Measurements from ENCODE around the gene SNAPC3. TPM values are rescaled to one million over a fixed set of nuclear protein-coding genes. Genes with fewer than 3 reads are reported as not detected.
"Not testable (repeated sequence)": the region's sequence is repeated elsewhere in the genome, so short reads cannot be mapped to it uniquely, and the experiment has no call there.

The SNAPC3 gene
- total RNA-seq, 2 donors from 2014 or later, result 22.6 to 23.6 TPM

DNA sequence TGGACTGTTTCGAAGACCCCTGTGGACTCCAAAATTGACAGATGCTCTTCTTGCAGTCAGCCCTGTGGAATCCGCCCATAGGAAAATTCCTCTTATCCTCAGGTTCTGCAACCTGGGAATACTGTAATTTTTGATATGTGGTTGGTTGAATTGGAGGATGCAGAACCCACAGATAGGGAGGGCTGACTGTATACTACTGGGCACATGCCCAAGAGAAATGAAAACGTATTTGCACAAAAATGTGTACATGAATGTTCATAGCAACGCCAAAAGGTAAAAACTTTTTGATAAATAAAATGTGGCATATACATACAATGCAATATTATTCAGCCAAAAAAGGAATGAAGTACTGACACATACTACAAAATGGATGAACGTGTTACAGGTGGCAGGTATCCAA, 1.9 kb upstream of the SNAPC3 start:
- intact Hi-C loops (cut with DNase I), result loop anchor here in 1 of 2 donors (5.0 to 10.0 kb wide), 2 partner anchors 113 to 146 kb away; partner anchors contain the start of gene TTC39B
- DNase-seq (no peak), ATAC-seq (no peak)

DNA sequence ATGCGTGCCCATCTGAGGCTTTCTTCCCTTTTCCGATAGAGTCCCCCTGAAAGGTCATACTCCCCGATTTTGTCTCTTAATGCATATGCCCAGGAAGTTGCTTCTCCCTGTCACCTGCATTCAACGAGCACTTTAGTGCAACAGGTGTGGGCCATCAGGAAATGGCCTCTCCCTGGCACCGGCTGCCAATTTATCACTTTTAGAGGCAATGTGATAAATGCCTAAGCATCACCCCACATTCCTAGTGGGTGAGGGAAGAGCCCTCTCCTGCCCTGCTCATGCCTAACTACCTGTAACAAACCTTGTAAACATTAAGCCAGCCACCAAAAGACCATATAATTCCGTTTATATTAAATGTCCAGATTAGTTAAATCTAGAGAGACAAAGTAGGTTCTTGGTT, 1.1 kb upstream of the SNAPC3 start:
- ATAC-seq, result no peak
- DNase-seq, result no peak
- intact Hi-C loops (cut with DNase I), result loop anchor here in 1 of 2 donors (5.0 to 10.0 kb wide), 2 partner anchors 114 to 147 kb away; partner anchors contain the start of gene TTC39B

DNA sequence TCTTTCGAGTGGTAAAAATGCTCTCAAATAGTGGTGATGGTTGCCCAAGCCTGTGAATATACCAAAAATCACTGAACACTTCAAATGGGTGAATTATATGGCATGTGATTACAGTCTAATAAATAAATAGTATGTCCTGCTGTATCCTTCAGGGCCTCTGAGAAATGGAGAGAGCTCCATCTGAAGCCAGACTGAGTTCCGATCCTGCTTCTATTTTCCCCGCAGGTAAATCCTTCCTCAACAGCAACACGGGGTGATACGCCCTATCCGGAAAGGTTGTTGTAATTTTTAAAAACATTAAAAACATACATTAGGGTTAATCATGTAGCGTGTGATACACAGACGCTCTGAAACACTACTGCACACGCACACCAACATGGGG, 695 bp upstream of the SNAPC3 start:
- ATAC-seq (no peak), DNase-seq (no peak)
- intact Hi-C loops (cut with DNase I), result loop anchor here in 1 of 2 donors (5.0 to 10.0 kb wide), 2 partner anchors 115 to 147 kb away; partner anchors contain the start of gene TTC39B

DNA sequence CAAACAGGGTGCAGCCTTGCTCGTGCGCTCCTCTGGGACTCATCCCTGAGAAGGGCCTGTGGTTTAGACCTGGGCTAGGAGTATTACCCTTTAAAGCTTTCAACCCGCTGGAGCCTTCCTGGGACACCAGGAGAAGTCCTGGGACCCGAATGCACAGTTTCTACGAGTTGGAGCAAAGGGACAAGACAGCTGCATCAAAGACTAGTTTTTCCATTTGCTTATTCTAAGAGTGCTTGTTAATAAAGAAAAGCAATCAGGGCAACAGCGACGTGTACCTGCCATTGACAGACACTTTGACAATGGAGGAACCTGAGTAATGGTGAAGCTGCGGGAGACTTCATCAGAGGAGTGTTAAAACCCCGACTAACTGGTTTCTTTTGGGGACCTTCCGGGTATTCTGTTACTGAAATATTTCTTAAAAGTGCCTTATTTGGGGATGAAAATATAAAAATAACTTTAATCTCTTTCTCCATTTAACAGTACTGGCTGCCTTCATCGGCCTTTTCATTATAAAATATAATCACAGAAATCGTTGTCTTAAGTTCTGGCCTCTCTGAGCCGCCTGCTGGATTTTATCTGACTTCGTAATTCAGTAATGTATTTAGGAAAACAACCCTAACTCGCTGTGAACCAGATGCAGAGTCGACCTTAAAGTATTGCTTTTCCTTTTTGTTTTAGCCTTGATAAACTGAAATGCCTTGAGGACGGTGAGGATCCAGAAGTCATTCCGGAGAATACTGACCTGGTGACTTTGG, 732 bp downstream of the SNAPC3 start:
- ATAC-seq (no peak), DNase-seq (no peak)
- intact Hi-C loops (cut with DNase I), result loop anchor here in 1 of 2 donors (5.0 to 10.0 kb wide), 2 partner anchors 116 to 149 kb away; partner anchors contain the start of gene TTC39B

DNA sequence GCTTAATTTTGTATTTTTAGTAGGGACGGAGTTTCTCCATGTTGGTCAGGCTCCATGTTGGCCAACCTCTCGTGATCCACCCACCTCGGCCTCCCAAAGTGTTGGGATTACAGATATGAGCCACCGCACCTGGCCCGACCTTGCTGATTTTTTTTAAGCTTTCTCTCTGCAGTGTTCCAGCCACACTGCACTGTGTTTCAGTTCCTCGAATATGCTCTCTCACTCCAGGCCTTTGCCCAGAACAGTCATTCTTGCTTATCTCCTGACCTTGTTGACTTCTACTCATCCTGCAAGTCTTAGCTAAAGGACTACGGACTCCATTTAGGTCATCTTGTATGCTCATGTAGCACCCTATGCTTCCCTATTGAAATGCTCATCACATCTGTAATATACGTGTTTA, 3.3 kb downstream of the SNAPC3 start:
- intact Hi-C loops (cut with DNase I), result loop anchor here in 1 of 2 donors (10.0 kb wide), 1 partner anchor 151 kb away; no protein-coding TSS in a partner anchor
- no peak for DNase-seq
- ATAC-seq, result no peak

DNA sequence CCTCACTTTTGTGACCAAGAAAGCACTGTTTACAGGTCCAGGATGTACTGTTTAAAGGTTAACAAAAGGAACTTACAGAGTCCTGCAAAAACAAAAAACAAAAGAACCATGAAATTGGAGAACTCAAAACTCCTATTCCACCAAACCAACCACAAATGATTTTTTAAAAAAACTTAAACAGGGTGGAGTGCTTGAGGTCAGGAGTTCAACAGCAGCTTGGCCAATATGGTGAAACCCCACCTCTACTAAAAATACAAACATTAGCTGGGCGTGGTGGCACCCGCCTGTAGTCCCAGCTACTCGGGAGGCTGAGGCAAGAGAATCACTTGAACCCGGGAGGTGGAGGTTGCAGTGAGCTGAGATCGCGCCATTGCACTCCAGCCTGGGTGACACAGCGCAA, 5.0 kb downstream of the SNAPC3 start:
- intact Hi-C loops (cut with DNase I), result loop anchor here in 1 of 2 donors (10.0 kb wide), 1 partner anchor 153 kb away; no protein-coding TSS in a partner anchor
- not testable (repeated sequence) for ATAC-seq

DNA sequence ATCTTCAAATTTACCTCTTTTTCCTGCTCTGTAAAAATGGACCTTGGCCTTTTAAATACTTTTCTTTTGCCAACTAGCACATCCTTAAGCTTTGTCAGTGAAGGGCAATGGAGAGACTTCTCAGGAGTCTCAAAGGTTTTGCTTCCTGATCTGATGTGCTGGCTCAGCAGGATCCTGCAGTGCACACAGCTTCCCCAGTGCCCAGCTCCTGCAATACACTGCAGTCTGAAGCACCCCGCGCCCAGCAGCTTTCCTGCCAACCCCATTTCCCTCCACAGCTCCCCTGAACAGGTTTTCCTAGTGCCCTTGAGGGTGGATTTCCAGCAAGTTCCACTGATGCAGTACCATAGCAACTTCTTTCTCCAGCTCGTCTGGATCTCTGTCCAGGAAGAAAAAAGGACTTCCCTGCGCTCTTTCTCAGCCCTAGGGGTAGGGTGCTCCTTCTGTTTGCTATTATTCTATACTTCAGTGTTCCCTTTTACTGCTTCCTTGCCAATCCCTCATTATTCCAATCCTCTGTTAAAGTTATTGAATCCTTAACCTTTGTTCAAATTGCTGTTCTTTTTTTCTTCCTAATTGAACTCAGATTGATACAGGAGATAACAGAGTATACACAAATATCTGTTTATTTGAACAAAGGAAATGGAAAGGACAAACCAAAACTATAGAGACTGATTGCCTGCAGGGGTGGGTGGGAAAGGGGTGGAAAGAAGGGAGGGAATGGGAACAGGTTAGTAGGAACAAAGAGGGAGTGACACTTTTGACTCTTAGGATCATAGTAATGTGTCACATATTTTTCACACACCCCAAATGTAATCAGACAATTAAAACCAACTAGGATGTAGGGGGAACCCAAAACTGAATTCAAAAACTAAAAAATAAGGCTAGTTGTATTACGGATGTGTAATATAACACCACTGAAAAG, 8.5 kb downstream of the SNAPC3 start:
- peak in 1 of 2 donors; percentile 49 for ATAC-seq
- no peak for DNase-seq
- intact Hi-C loops (cut with DNase I), result no loop called here

More for the DNA sequence above, 5.0 kb downstream of the SNAPC3 start:
- not testable (repeated sequence) for DNase-seq

DNA sequence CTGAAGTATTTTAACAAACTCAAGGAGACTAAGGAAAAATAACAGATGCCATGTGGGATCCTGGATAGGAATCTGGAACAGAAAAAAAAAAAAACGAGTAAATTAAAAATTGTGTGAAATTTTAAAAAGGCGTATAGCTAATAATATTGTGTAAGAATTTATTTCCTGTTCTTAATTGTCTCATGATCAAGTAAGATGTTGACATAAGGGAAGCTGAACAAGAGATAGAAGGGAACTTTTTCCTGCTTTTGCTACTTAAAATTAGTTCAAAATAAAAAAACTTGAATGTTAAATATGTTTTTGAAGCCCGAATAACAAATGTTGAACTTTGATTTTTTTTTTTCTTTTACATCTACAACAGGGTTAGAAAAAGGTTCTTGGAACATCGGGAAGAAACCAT, 10.5 kb downstream of the SNAPC3 start:
- DNase-seq (no peak), ATAC-seq (no peak)
- intact Hi-C loops (cut with DNase I), result no loop called here

DNA sequence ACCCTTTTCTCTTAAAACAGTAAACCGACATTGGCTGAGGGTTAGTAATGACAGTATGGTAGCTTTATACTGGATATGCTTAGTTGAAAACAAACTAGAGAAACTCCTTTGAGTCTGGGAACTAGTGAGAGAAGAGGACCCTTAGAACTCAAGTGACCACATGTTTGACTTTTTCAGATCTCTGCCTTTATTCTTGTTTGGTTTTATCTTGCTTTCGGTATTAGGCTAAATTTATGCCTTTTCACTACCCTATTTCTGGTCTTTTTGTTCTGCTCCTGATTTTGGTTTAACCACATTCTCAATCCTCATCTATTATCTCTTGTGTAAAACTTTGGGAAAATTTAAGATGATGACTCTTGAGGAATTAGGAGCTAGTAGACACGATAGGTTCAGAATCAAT, 11.0 kb downstream of the SNAPC3 start:
- intact Hi-C loops (cut with DNase I), result no loop called here
- ATAC-seq (no peak), DNase-seq (no peak)

DNA sequence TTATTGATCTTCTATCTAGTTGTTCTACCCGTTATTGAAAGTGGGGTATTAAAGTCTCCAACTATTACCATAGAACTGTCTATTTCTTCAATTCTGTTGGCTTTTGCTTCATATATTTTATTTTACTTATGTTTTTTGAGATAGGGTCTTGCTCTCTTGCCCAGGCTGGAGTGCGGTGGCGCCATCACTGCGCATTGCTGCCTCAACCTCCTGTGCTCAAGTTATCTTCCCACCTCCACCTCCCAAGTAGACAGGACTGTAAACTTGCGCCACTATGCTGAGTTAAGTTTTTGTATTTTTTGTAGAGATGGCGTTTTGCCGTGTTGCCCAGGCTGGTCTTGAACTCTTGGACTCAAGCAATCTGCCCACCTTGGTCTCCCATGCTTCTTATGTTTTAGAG, 16.2 kb downstream of the SNAPC3 start:
- ATAC-seq (no peak), DNase-seq (no peak)
- intact Hi-C loops (cut with DNase I), result no loop called here

DNA sequence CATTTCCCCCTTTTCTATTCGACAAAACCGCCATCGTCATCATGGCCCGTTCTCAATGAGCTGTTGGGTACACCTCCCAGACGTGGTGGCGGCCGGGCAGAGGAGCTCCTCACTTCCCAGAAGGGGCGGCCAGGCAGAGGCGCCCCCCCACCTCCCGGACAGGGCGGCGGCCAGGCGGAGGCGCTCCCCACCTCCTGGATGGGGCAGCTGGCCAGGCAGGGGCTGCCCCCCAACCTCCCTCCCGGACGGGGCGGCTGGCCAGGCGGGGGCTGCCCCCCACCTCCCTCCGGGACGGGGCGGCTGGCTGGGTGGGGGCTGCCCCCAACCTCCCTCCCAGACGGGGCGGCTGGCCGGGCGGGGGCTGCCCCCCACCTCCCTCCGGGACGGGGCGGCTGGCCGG, 19.2 kb downstream of the SNAPC3 start:
- DNase-seq; intact Hi-C loops (cut with DNase I); ATAC-seq: not testable (repeated sequence)

DNA sequence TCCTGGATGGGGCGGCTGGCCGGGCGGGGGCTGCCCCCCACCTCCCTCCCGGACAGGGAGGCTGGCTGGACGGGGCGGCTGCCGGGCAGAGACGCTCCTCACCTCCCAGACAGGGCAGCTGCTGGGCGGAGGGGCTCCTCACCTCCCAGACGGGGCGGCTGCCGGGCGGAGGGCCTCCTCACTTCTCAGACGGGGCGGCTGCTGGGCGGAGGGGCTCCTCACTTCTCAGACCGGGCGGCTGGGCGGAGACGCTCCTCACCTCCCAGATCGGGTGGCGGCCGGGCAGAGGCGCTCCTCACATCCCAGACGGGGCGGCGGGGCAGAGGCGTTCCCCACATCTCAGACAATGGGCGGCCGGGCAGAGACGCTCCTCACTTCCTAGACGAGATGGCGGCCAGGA, 19.6 kb downstream of the SNAPC3 start:
- intact Hi-C loops (cut with DNase I); DNase-seq; ATAC-seq: not testable (repeated sequence)

DNA sequence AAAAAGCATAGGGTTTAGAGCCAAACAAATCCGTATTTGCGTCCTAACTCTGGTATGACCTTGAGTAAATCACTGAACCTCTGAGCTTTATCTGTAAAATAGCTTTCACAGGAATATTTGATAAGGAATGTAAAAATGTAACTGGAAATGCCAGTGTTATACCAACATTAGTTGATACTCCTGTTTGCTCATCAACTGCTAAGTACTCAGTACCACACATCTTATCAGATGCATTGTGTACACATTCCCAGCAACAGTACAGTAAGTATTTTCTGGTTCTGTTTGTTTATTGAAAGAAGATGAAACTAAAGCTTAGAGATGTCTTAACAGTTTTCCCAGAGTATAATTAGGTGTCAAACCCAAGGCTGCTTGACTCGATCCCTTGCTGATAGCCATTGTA, 21.5 kb downstream of the SNAPC3 start:
- ATAC-seq, result no peak

DNA sequence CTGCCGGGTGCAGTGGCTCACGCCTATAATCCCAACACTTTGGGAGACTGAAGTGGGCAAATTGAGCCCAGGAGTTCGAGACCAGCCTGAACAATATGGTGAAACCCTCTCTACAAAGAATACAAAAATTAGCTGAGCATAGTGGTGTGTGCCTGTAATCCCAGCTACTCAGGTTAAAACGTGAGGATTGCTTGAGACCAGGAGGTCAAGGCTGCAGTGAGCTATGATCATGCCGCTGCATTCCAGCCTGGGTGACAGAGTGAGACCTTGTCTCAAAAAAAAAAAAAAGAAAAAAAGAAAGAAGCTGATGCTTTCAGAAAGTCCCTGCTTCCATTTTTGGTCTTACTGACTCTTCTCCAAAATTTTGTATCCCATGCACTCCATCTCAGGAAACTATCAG, 31.3 kb downstream of the SNAPC3 start:
- intact Hi-C loops (cut with DNase I), result no loop called here
- no peak for ATAC-seq
- DNase-seq, result no peak

More for the DNA sequence above, 21.5 kb downstream of the SNAPC3 start:
- intact Hi-C loops (cut with DNase I), result no loop called here
- DNase-seq, result no peak

DNA sequence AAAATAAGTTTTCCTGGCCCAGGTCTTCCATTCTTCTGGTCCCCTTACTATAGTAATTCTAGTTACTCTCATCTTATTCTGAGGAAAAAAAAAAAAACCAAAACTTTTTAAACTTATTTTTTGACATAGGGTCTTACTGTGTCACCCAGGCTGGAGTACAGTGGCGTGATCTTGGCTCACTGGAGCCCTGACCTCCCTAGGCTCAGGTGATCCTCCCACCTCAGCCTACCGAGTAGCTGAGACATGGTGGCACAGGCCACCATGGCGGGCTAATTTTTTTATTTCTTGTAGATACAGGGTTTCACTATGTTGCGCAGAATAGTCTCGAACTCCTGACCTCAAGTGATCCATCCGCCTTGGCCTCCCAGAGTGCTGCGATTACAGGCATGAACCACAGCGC, 38.4 kb downstream of the SNAPC3 start:
- DNase-seq (no peak), ATAC-seq (no peak)
- intact Hi-C loops (cut with DNase I), result no loop called here

DNA sequence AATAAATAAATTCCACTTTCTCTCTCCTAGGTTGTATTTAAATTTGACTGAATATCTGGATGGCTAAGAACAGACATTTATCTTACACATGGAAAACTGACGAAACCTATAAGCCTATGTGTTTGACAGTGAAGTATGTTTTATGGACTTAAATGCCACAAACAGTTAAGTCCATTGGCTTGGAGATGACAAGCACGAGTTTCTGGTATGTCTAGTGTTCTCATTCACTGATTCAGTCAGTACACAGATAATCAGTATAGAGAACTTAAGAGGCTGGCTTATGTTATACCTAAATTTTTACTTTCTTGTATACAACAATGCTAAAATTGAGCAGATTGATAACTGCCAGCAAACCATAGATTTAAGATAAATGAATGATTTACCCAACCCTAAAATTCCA, 38.9 kb downstream of the SNAPC3 start:
- no peak for ATAC-seq
- intact Hi-C loops (cut with DNase I), result no loop called here
- DNase-seq, result no peak

DNA sequence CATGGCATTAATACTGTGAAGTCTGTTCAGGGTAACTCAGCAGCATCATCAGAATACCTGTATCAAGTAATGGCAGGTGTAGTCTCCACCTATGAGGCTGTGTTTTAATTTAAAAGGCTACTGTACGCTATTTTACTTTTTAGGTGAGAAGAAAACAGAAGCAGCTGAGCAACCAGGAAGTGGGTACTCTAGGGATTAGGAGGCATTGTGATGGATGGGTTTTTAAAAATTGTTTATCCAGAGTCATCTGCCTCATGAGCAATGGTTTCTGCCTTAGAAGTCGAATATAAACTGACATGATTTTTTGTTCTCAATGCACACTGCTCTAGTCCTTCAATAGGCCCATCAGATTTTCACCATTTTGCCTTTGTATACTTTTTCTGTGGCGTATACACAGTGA, 45.5 kb downstream of the SNAPC3 start:
- ATAC-seq (no peak), DNase-seq (no peak)
- intact Hi-C loops (cut with DNase I), result no loop called here

DNA sequence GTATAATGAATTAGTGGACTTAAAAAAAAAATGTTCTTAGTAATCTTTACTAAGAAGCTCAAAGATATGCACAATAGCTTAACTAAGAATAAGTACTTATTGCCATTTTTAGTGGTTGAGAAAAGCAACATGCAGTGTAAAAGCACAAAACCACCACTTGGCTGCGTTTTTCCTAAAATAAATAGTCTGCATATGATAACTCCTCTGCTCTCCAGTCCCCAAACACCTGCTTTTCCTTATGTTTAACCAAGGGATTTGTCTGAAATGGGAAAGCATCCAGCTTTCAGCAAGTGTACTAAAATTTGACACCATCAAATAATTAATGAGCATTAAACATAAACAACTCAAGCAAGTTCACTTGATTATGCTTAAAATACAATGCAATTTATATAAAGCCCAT, 46.7 kb downstream of the SNAPC3 start:
- ATAC-seq (no peak), DNase-seq (no peak)
- intact Hi-C loops (cut with DNase I), result no loop called here

DNA sequence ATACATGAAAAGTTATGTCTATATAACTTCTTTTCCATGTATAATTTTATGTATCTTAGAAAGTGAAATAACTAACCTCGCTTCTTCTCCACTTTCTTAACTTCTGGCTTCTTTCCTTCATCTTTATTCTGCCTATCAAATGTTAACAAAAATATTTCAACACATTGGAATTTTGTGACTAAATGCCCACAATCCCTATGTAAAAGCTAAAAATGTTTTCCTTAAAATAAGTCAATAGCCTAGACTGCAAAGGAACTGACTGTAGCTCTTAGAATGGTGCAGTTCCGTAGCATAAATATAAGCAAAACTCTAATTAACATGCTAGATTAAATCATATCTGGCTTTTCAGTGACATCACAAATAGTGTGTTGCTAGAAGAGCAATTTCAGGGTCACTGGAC, 47.2 kb downstream of the SNAPC3 start:
- ATAC-seq, result no peak
- no peak for DNase-seq
- intact Hi-C loops (cut with DNase I), result no loop called here

Data from left cardiac atrium (tissue), 4 donors.